IMR-90 (cell line): Measurements from ENCODE around the gene IVNS1ABP. TPM values are rescaled to one million over a fixed set of nuclear protein-coding genes. Genes with fewer than 3 reads are reported as not detected.

Experiments
- ATAC-seq: fragments of 200-7000 bp; cut with Tn5 transposase; 2 replicates; pipeline ENCODE4 v1.9.1; 2020; ENCODE audit warnings: low read depth, mild to moderate bottlenecking, moderate library complexity
- BruUV-seq: library from RNA; stranded (reverse); fragments of 400-500 nt; replicated peaks from 2 replicates; lab custom pipeline; 2021; lab: Mats Ljungman, UMichigan
- CTCF ChIA-PET: fragments of 300-600 bp; formaldehyde crosslinking; extraction: SDS; loops from one replicate; lab custom pipeline; 2021; ENCODE audit warnings: antibody characterized with exemption; lab: Yijun Ruan, JAX
- POLR2A ChIA-PET: fragments of 300-600 bp; sonication (Branson Sonifier 250); formaldehyde crosslinking; loops from one replicate; lab custom pipeline; 2022; ENCODE audit warnings: antibody characterized with exemption; ENCODE audit not compliant: unreplicated experiment; lab: Charles Lee
- DNase-seq: peaks from one replicate; pipeline ENCODE4 v3.0.0; 2013
- H2AFZ ChIP-seq: replicated peaks from 2 replicates; pipeline ENCODE3; 2013; ENCODE audit warnings: low read length, mild to moderate bottlenecking; ENCODE audit not compliant: poor library complexity
- H2AK5ac ChIP-seq: 2 replicates; pipeline ENCODE4 v1.6.1; 2013; ENCODE audit warnings: low read depth, low read length, inconsistent platforms
- H2AK9ac ChIP-seq: replicated peaks from 2 replicates; pipeline ENCODE3; 2013; ENCODE audit warnings: mild to moderate bottlenecking, low read depth, low read length, moderate library complexity; ENCODE audit not compliant: poor library complexity
- H2BK120ac ChIP-seq: 2 replicates; pipeline ENCODE4 v1.6.1; 2013; ENCODE audit warnings: low read depth, low read length, inconsistent platforms
- H2BK15ac ChIP-seq: 3 replicates; pipeline ENCODE4 v1.6.1; 2013; ENCODE audit warnings: low read depth, low read length, inconsistent platforms
- H2BK20ac ChIP-seq: 2 replicates; pipeline ENCODE4 v1.6.1; 2013; ENCODE audit warnings: low read depth, mild to moderate bottlenecking, inconsistent platforms, low read length, moderate library complexity
- H2BK5ac ChIP-seq: 2 replicates; pipeline ENCODE4 v1.6.1; 2013; ENCODE audit warnings: mild to moderate bottlenecking, low read depth, low read length, inconsistent platforms; ENCODE audit not compliant: poor library complexity, severe bottlenecking
- H3K14ac ChIP-seq: replicated peaks from 2 replicates; pipeline ENCODE4 v1.6.1; 2013; ENCODE audit warnings: low read depth, low read length, inconsistent platforms
- H3K18ac ChIP-seq: 2 replicates; pipeline ENCODE4 v1.6.1; 2013; ENCODE audit warnings: low read depth, low read length, control low read depth
- H3K23ac ChIP-seq: 2 replicates; pipeline ENCODE4 v1.6.1; 2013; ENCODE audit warnings: low read depth, low read length, inconsistent platforms
- H3K27ac ChIP-seq: 2 replicates; pipeline ENCODE4 v1.5.1; 2013; ENCODE audit warnings: mild to moderate bottlenecking, control low read depth, low read length; ENCODE audit not compliant: insufficient read depth
- H3K27me3 ChIP-seq: 2 replicates; pipeline ENCODE4 v1.6.1; 2013; ENCODE audit warnings: low read length; ENCODE audit not compliant: control insufficient read depth, insufficient read depth
- H3K36me3 ChIP-seq: 2 replicates; pipeline ENCODE4 v1.6.1; 2013; ENCODE audit warnings: low read length, mixed read lengths; ENCODE audit not compliant: control insufficient read depth, insufficient read depth
- H3K4ac ChIP-seq: 2 replicates; pipeline ENCODE4 v1.6.1; 2013; ENCODE audit warnings: low read depth, low read length, inconsistent platforms
- H3K4me1 ChIP-seq: 2 replicates; pipeline ENCODE4 v1.6.1; 2013; ENCODE audit warnings: low read length, mixed read lengths; ENCODE audit not compliant: control insufficient read depth, insufficient read depth
- H3K4me2 ChIP-seq: 2 replicates; pipeline ENCODE4 v1.6.1; 2013; ENCODE audit warnings: low read depth, mild to moderate bottlenecking, control low read depth, low read length, moderate library complexity
- H3K4me3 ChIP-seq: 2 replicates; pipeline ENCODE4 v1.5.1; 2013; ENCODE audit warnings: low read depth, mild to moderate bottlenecking, control low read depth, low read length, moderate library complexity; ENCODE audit not compliant: insufficient read depth
- H3K56ac ChIP-seq: 2 replicates; pipeline ENCODE4 v1.6.1; 2013; ENCODE audit warnings: low read length, inconsistent platforms; ENCODE audit not compliant: insufficient read depth; ENCODE audit errors: extremely low read depth
- H3K79me1 ChIP-seq, 2 experiments: 2 replicates each; pipeline ENCODE4 v1.6.1; 2013; ENCODE audit warnings: low read length in 2 of 2, inconsistent platforms in 1 of 2, low read depth in 1 of 2
- H3K9ac ChIP-seq: 2 replicates; pipeline ENCODE4 v1.6.1; 2013; ENCODE audit warnings: low read depth, low read length, control low read depth
- H3K9me1 ChIP-seq: 2 replicates; pipeline ENCODE4 v1.6.1; 2013; ENCODE audit warnings: low read length, inconsistent platforms; ENCODE audit not compliant: insufficient read depth
- H3K9me3 ChIP-seq: 2 replicates; pipeline ENCODE4 v1.6.1; 2013; ENCODE audit warnings: low read length; ENCODE audit not compliant: control insufficient read depth, insufficient read depth
- H4K20me1 ChIP-seq: 2 replicates; pipeline ENCODE4 v1.6.1; 2013; ENCODE audit warnings: low read length, inconsistent platforms; ENCODE audit not compliant: insufficient read depth
- H4K5ac ChIP-seq: 2 replicates; pipeline ENCODE4 v1.6.1; 2013; ENCODE audit warnings: mild to moderate bottlenecking, low read depth, low read length, control low read depth
- H4K8ac ChIP-seq, 2 experiments: 2 replicates each; pipeline ENCODE4 v1.6.1; 2013; ENCODE audit warnings: low read depth in 2 of 2, low read length in 2 of 2, control low read depth in 1 of 2, inconsistent platforms in 1 of 2
- H4K91ac ChIP-seq: 2 replicates; pipeline ENCODE4 v1.6.1; 2013; ENCODE audit warnings: low read depth, low read length, inconsistent platforms; ENCODE audit not compliant: insufficient read depth
- BHLHE40 ChIP-seq: fragments of 150-350 bp; IDR thresholded peaks from 2 replicates; pipeline ENCODE4 v1.6.1; 2016; ENCODE audit warnings: mild to moderate bottlenecking, low read depth, low read length
- CEBPB ChIP-seq: IDR thresholded peaks from 2 replicates; pipeline ENCODE4 v1.6.1; 2012; ENCODE audit warnings: low read depth, low read length, improper control_type of control experiment
- CHD1 ChIP-seq: IDR thresholded peaks from 2 replicates; pipeline ENCODE4 v1.6.1; 2012; ENCODE audit warnings: low read depth, low read length, improper control_type of control experiment
- CTCF ChIP-seq: conservative IDR thresholded peaks from 2 replicates; pipeline ENCODE4 v1.5.1; 2012; ENCODE audit warnings: mild to moderate bottlenecking, low read depth, low read length, improper control_type of control experiment
- ELK1 ChIP-seq: fragments of 150-350 bp; IDR thresholded peaks from 2 replicates; pipeline ENCODE4 v1.6.1; 2016; ENCODE audit warnings: low read depth, mild to moderate bottlenecking, low read length, moderate library complexity, borderline replicate concordance
- FOS ChIP-seq: fragments of 150-350 bp; IDR thresholded peaks from 2 replicates; pipeline ENCODE4 v1.6.1; 2016; ENCODE audit warnings: low read depth, low read length
- MAFK ChIP-seq: IDR thresholded peaks from 2 replicates; pipeline ENCODE4 v1.6.1; 2012; ENCODE audit warnings: low read depth, low read length, improper control_type of control experiment
- MAZ ChIP-seq: IDR thresholded peaks from 2 replicates; pipeline ENCODE4 v1.6.1; 2012; ENCODE audit warnings: low read depth, mild to moderate bottlenecking, low read length, improper control_type of control experiment, moderate library complexity, borderline replicate concordance
- MXI1 ChIP-seq: IDR thresholded peaks from 2 replicates; pipeline ENCODE4 v1.6.1; 2012; ENCODE audit warnings: low read depth, mild to moderate bottlenecking, low read length, moderate library complexity, borderline replicate concordance
- NFE2L2 ChIP-seq: fragments of 150-350 bp; IDR thresholded peaks from 2 replicates; pipeline ENCODE4 v1.6.1; 2016; ENCODE audit warnings: low read depth, mild to moderate bottlenecking, low read length
- POLR2A ChIP-seq: IDR thresholded peaks from 2 replicates; pipeline ENCODE4 v1.6.1; 2012; ENCODE audit warnings: mild to moderate bottlenecking, low read depth, low read length
- RAD21 ChIP-seq: IDR thresholded peaks from 2 replicates; pipeline ENCODE4 v1.6.1; 2012; ENCODE audit warnings: low read length, improper control_type of control experiment
- RCOR1 ChIP-seq: IDR thresholded peaks from 2 replicates; pipeline ENCODE4 v1.6.1; 2012; ENCODE audit warnings: mild to moderate bottlenecking, low read length, improper control_type of control experiment; ENCODE audit not compliant: insufficient replicate concordance
- RFX5 ChIP-seq: IDR thresholded peaks from 2 replicates; pipeline ENCODE4 v1.8.0; 2012; ENCODE audit warnings: low read depth, mild to moderate bottlenecking, low read length, moderate library complexity
- SMC3 ChIP-seq: fragments of 150-350 bp; IDR thresholded peaks from 2 replicates; pipeline ENCODE4 v1.6.1; 2016; ENCODE audit warnings: low read depth, mild to moderate bottlenecking, antibody characterized with exemption, low read length, moderate library complexity
- USF2 ChIP-seq: fragments of 150-350 bp; IDR thresholded peaks from 2 replicates; pipeline ENCODE4 v1.6.1; 2017; ENCODE audit warnings: mild to moderate bottlenecking, antibody characterized with exemption, low read length, low read depth
- dilution Hi-C: fragments of 300-500 bp; cut with HindIII; formaldehyde crosslinking; loops from one replicate; pipeline ENCODE4 v1.14.3; 2018; ENCODE audit warnings: low sequenced_read_pairs; ENCODE audit not compliant: unreplicated experiment
- in situ Hi-C: fragments of 300-500 bp; cut with MboI; formaldehyde crosslinking; loops from 3 replicates; pipeline ENCODE4 v1.14.3; 2019; ENCODE audit warnings: low sequenced_read_pairs, inconsistent platforms, mixed read lengths
- intact Hi-C: fragments of 100-400 bp; cut with micrococcal nuclease; formaldehyde crosslinking; loops from 2 replicates; pipeline ENCODE4 v1.10.0; 2022
- polyA plus RNA-seq, 3 experiments: library from polyadenylated mRNA; depleted of rRNA; stranded (reverse); fragments of >200 nt; gene quantifications; 2 replicates each; pipeline ENCODE4 v1.2.3, GENCODE V29; 2012; ENCODE audit warnings: low replicate concordance in 1 of 3
- total RNA-seq: library from RNA; depleted of rRNA; stranded (reverse); fragments of >200 nt; gene quantifications from 2 replicates; pipeline ENCODE4 v1.2.3, GENCODE V29; 2012

Gene IVNS1ABP
- total and polyA plus RNA-seq, 2 of the 4 experiments (the other 2 are of a cell fraction) = 21.8 to 26.7 TPM

GRCh38 chr1:185279571-185279970 lies 37.5 kb downstream of the IVNS1ABP start:
- no peak overlapping the region for H4K8ac ChIP-seq
- no peak overlapping the region for H2AFZ ChIP-seq
- TF ChIP-seq RFX5 (no peak), FOS (no peak), CEBPB (no peak), NFE2L2 (no peak), MXI1 (no peak), CTCF (no peak), ELK1 (no peak), POLR2A (no peak), BHLHE40 (no peak), USF2 (no peak), MAZ (no peak), SMC3 (no peak), RAD21 (no peak), CHD1 (no peak), MAFK (no peak), RCOR1 (no peak)
- H4K91ac ChIP-seq = no peak overlapping the region
- no peak overlapping the region for H3K18ac ChIP-seq
- H2BK20ac ChIP-seq = no peak overlapping the region
- H2BK120ac ChIP-seq = no peak overlapping the region
- dilution Hi-C loops = no loop called here
- H3K27me3 ChIP-seq = no peaks in the 10 kb centered on the region
- no peak overlapping the region for H3K23ac ChIP-seq
- ChIA-PET POLR2A (no interaction called here), CTCF (no interaction called here)
- no TSS peak for BruUV-seq
- no peak overlapping the region for H3K4me3 ChIP-seq
- no peak overlapping the region for H2AK5ac ChIP-seq
- no peaks in the 10 kb centered on the region for H3K9me1 ChIP-seq
- in situ Hi-C loops = no loop called here
- H4K5ac ChIP-seq = no peak overlapping the region
- H3K27ac ChIP-seq = no peak overlapping the region
- no peak overlapping the region for H3K9ac ChIP-seq
- no peak overlapping the region for H2BK15ac ChIP-seq
- ATAC-seq (peak; percentile 35; the same call in 1 of the 2 replicates), DNase-seq (peak; percentile 66)
- no peak overlapping the region for H3K56ac ChIP-seq
- H4K20me1 ChIP-seq = no peaks in the 10 kb centered on the region
- no peak overlapping the region for H3K4ac ChIP-seq
- intact Hi-C loops = no loop called here
- no peaks in the 10 kb centered on the region for H3K9me3 ChIP-seq
- H3K79me1 ChIP-seq = no peaks in the 10 kb centered on the region
- no peaks in the 10 kb centered on the region for H3K36me3 ChIP-seq
- no peak overlapping the region for H3K4me2 ChIP-seq
- no peak overlapping the region for H3K14ac ChIP-seq
- H2BK5ac ChIP-seq = no peak overlapping the region
- H3K4me1 ChIP-seq = peaks cover 5% of the 10 kb centered on the region
- H2AK9ac ChIP-seq = no peak overlapping the region
